ENCODE data around the gene MYO7A.
A peak's percentile ranks its signal among the peaks of the same experiment; 100 is the strongest.

MYO7A gene

DNA sequence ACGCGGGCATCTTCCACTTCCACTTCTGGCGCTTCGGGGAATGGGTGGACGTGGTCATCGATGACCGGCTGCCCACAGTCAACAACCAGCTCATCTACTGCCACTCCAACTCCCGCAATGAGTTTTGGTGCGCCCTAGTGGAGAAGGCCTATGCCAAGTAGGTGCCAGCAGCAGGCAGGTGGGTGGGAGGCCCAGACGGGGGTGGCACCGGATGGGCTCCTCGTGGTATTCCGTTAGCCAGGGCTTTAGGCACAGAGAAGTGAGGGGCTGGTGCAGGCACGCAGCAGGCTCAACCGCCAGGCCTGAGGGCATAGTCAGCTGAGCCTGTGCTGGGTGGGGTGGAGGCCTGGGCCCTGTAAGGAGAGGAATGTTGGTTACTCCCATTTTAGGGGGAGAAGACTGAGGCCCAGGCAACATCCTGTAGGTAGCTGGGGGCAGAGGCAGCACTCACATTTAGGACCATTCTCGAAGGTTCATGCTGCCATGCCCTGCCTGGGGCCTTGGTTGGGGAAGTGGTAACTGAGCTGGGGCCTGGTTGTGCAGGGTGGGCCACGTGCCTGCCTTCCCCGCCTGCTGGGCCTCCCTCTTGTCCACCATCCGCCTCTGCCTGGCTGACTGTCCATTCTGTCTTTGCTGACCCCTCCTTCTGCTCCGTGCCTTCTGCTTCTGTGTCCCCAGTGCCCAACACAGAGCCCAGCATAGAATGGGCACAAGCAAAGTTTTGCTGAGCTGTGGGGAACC is 15.2 kb upstream of the MYO7A start:
- DNase-seq: no peak

DNA sequence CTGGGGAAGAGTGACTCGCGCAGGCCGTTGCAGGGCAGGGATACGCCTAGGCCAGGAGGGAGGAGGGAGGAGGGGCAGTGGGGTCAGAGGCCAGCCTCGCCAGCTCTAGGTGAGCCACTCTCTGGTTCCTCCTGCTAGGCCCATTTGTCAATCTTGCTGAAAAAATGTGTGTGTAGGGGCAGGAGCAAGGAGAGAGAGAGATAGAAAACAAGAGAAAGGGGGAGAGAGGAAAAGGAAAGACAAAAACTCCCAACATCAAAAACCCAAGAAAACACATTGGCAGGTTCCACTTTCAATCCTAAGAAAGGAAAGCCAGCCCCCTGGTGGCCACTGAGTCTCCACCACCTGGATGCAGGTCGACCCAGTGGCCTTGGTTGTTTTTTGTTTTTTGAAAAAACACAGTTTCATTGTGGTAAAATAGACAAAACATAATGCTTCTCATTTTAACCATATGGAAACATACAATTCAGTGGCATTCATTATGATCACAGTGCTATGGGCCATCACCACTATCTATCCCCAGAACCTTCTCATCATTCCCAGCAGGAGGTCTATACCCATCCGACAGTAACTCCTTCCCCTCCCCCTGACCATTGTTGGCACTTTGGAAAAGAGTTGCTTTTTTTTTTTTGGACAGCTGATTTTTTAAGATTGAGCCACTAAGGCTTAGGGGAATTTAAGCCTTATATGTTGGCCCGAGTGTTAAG is 14.5 kb upstream of the MYO7A start:
- DNase-seq: peak; percentile 69

DNA sequence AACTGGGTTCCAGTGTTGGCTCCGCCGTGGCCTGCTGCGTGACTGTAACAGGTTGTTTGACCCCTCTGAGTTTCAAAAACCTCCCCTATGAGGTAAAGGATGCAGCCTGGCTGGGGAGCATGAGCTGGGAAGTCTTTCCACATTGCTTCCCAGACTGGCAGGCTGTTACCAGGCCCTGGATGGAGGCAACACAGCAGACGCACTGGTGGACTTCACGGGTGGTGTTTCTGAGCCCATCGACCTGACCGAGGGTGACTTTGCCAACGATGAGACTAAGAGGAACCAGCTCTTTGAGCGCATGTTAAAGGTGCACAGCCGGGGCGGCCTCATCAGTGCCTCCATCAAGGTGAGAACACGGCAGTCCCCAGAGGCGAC is 14.0 kb upstream of the MYO7A start:
- no peak for DNase-seq

DNA sequence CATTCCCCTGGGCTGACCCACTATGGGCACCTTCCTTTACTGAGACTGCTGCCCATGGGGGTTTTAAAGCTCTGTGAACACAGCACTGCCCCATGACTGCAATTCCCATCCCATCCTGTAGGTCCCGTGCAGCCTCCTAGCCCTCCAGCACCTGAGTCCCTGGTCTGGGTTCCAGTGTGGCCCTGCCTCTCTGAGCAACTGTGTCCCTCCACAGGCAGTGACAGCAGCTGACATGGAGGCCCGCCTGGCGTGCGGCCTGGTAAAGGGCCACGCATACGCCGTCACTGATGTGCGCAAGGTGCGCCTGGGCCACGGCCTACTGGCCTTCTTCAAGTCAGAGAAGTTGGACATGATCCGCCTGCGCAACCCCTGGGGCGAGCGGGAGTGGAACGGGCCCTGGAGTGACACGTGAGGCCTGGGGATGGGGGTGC is 12.8 kb upstream of the MYO7A start:
- DNase-seq: peak; percentile 16

GRCh38 chr11:77115956-77116355 is 12.1 kb upstream of the MYO7A start:
- DNase-seq: no peak

- peak; percentile 90 for DNase-seq
Observed at GRCh38 chr11:77117492-77117891, 10.6 kb upstream of the MYO7A start.

DNA sequence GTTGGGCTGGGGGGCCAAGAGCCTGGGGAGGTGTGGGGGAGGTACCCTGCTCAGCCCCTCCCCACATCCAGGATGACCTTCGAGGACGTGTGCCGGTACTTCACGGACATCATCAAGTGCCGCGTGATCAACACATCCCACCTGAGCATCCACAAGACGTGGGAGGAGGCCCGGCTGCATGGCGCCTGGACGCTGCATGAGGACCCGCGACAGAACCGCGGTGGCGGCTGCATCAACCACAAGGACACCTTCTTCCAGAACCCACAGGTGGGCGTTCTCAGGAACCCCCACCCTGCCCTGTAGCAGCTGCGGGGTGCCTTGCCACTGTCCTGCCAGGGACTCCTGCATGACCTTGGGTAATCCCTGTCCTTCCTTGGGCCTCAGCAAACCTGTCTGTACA is 10.0 kb upstream of the MYO7A start:
- DNase-seq: no peak

GRCh38 chr11:77118971-77119370 is 9.1 kb upstream of the MYO7A start:
- no peak for DNase-seq

- no peak for DNase-seq
Observed at GRCh38 chr11:77119531-77119936, 8.5 kb upstream of the MYO7A start.

- DNase-seq: no peak
Observed at GRCh38 chr11:77120571-77120970, 7.5 kb upstream of the MYO7A start.

DNA sequence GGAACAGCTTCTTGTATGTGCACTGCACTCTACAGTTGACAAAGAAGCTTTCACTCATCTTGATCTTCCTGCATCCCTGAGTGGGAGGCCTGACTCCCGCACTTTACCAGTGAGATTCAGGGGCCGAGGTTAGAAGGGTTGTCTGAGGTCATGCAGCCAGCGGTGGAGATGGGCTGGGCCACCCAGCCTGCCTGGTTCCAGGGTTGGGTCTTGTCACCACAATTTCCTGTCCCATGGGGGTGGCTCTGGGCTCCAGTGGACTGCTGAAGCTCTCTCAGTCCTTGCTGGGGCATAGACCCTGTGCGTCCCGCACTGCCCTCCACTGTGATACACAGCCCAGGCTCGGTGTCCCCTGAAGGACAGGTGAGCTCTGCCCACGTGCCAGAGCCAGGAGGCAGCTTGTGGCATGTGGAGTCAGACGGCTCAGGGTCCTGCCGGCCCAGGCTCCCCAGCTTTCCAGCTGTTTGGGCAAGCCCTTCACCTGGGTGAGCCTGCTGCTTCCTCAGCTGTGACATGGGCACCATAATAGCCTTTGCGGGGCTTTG is 6.9 kb upstream of the MYO7A start:
- DNase-seq: no peak

DNA sequence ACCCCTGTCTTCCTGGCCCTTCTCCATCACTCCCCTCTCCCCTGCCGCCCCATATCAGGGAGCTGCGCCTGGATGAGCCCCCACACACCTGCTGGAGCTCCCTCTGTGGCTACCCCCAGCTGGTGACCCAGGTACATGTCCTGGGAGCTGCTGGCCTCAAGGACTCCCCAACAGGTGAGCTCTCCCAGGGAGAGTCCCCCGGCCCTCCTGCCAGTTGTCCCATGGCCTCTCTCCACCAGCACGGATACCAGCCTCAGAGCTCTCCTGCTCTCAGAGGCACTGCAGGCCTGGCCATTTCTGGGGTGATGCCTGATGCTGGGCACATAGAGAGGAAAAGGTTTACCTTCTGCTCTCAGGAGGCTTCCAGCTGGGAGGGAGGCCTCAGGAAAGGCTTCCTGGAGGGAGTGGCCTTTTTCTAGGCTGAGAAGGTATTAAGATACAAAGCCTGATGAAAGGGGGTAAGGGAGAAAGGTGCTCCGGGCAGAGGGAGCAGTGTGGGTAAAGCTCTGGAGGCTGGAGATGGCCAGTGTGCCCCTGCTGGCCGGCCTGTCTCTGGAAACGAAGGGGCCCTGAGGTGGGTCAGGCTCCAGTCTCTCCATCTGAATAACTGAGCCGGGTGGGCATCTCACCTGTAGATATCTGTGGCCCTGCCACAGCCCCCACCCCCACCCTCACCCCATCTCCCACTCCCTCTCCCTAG is 6.0 kb upstream of the MYO7A start:
- DNase-seq: peak; percentile 35

DNA sequence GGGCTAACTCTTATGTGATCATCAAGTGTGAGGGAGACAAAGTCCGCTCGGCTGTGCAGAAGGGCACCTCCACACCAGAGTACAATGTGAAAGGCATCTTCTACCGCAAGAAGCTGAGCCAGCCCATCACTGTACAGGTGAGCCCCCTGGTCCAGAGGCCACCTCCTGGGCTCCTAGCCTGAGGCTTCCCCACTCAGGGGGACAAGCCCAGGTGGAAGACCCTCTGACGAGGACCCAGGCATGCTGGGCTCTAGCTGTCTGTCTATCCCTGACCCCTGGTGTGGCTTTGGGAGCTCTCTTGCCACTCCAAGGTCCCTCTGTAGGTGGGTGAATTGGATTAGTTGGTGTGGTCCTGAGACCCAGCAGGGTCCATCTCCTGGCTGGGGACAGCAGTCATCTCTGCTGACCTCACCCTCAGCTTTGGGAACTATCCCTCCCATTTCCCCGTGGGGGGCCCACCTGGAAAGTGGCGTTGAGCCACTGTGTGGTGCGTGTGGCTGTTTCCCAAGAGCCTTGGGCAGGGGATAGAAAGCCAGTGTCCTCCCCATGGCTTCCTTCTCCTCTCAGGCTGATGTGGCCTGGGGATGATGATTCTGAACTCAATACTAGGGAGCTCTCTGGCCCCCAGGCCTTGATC is 5.4 kb upstream of the MYO7A start:
- no peak for DNase-seq

GRCh38 chr11:77123591-77123990 is 4.5 kb upstream of the MYO7A start:
- DNase-seq: no peak

- no peak for DNase-seq
Observed at GRCh38 chr11:77124041-77124440, 4.0 kb upstream of the MYO7A start.

DNA sequence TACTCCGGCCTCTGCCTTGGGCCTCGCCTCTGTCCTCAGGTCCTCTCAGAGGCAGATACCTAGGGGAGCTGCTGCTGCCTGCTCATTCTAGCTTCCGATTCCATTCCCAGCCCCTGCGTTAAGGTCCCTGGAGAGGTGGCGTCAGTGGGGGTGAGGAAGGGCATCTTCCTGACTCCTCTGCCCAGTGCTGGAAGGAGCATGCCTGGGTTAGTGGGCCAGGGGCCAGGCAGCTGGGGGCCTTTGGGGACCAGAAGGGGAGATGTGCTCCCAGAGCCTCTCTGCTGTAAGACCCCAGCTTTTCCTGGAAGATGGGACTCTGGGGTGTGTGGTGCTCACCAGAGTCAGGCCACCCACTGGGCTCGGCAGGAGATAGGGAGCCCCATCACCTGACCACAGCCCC is 3.6 kb upstream of the MYO7A start:
- no peak for DNase-seq

DNA sequence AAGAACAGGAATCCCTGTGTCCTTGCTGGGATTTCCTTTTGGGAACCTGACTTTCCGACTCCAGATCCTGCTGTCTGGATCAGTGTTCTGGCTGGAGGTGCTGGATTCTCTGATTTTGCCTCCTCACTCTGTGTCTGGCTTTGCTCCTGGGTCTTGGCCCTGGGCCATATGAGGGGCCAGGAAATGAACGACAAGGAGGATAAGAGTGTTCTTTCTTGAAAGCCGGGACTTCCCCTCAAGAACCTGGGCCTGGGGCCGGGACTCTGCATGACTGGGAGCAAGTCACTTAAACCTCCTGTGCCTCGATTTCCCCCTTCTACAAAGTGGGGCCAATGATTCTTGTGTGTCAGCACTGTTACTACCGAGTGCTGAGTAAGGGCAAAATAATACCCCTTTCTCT is 2.9 kb upstream of the MYO7A start:
- DNase-seq: no peak

- DNase-seq: no peak
Observed at GRCh38 chr11:77125695-77126094, 2.4 kb upstream of the MYO7A start.

DNA sequence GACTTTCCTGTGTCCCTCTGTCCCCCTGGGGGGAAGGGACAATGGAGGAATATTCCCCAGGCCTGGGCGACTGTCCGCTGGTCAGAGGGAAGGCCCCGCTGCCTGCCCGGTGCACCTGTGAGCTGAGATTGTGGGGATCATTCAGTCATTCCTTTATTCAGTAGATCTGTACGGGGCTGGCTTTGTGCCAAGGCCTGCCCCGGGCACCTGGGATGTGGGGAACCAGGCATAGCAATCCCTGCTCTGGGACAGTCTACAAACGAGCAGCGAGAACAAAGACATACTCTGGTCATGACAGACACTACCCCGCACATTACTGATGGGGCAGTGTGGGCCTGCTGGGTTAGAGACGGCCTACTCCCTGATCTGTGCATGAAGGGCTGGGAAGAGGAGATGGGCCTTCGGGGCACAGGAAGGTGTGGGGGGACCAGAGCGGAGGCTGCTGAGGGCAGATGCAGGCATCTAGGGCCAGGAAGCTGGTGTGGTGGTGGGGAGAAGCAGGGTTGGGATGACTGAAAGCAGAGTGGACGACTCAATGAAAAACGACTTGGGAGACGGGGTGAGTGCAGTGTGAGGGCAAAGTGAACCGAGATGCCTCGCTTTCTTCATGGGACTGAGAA is 1.8 kb upstream of the MYO7A start:
- DNase-seq: peak; percentile 28

DNA sequence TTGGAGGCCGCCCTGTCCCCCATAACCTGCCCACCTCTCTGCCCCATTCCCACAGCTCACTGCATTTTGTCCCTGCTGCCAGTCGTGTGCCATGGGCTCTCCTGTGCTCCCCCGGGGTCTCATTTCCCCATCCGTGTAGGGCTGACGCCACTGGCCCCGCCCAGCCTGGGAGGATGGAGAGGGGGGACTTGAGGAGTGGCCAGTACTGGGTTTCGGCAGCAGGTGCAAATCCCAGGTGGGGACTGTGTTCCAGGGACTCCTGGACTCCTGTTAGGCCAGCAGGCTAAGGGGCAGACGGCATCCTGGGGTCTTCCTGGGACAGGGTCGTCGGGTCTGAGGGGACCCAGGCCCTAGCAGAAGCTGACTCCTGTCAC is 1.2 kb upstream of the MYO7A start:
- DNase-seq: peak; percentile 71

GRCh38 chr11:77127235-77127911 is 673 bp upstream of the MYO7A start:
- peak; percentile 85 for DNase-seq

All from NCI-H69 (cell line).